ENCODE measurements around the gene NOC2L. TPM values are rescaled to one million over a fixed set of nuclear protein-coding genes. Genes with fewer than 3 reads are reported as not detected.
A peak's percentile ranks its signal among the peaks of the same experiment; 100 is the strongest.

Gene NOC2L
- total and polyA plus RNA-seq, 2 donors from 2014 or later = 42.4 to 65.5 TPM

DNA sequence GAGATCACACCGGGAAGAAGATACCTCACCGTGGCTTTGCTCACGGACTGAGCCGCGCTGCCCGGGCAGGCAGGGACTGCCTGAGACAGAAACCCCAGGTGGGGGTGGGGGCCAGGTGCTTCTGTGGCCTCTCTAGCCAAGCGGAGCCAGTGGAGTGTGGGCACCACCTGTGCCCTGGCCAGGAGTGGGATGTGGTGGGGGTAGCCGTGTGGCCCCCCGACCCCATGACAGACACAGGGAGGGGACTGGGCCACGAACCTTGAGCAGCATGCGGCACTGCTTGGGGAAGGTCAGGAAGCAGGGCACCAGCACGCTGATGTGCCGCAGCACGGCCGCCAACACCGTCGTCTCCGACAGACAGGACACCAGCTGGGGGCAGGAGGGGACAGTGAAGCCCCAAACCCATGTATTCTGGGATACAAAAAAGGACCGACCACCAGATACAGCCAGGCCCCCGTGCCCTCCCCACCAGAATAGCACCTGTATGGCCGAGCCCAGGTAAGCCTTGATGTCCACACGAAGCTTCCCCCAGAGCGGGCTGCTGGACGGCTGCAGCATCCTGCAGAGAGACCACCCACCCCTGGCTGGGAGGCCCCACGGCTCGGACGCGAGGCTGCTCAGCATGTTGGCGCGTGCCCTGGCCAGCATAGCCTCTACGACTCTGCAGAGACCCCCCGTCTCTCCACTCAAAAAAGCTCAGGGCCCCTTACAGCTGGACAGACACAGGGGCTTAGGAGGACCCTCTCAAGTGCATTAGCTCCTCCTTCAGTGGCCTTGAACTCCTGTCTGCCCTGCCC lies 5.3 kb downstream of the NOC2L start:
- H3K9me3 ChIP-seq (ENCODE audit: control insufficient read depth in 2 of 3, insufficient read depth in 1 of 3, low read length in 3 of 3) = peaks cover 0 to 4% (median 0%) of the 10 kb centered on the region in 3 donors
- FAIRE-seq = no peak
- DNase-seq = peak in 1 of 5 donors; percentile 36
- H3K27ac ChIP-seq (ENCODE audit: low read depth in 2 of 2, low read length in 2 of 2) = no peak overlapping the region
- H3K36me3 ChIP-seq (ENCODE audit: control insufficient read depth in 2 of 3, insufficient read depth in 3 of 3, low read length in 3 of 3) = peaks cover 7 to 42% (median 21%) of the 10 kb centered on the region in 3 donors
- TF ChIP-seq, protein P1, sequence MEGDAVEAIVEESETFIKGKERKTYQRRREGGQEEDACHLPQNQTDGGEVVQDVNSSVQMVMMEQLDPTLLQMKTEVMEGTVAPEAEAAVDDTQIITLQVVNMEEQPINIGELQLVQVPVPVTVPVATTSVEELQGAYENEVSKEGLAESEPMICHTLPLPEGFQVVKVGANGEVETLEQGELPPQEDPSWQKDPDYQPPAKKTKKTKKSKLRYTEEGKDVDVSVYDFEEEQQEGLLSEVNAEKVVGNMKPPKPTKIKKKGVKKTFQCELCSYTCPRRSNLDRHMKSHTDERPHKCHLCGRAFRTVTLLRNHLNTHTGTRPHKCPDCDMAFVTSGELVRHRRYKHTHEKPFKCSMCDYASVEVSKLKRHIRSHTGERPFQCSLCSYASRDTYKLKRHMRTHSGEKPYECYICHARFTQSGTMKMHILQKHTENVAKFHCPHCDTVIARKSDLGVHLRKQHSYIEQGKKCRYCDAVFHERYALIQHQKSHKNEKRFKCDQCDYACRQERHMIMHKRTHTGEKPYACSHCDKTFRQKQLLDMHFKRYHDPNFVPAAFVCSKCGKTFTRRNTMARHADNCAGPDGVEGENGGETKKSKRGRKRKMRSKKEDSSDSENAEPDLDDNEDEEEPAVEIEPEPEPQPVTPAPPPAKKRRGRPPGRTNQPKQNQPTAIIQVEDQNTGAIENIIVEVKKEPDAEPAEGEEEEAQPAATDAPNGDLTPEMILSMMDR (IDR thresholded peaks at IDR 0.05; ENCODE audit: borderline replicate concordance, extremely low read depth, insufficient read depth) = no peak
- peaks cover 0 to 8% (median 3%) of the 10 kb centered on the region in 3 donors for H3K4me1 ChIP-seq (ENCODE audit: control insufficient read depth in 2 of 3, insufficient read depth in 2 of 3, low read depth in 1 of 3, low read length in 3 of 3)
- H3K9ac ChIP-seq (ENCODE audit: low read length in 3 of 3) = no peak overlapping the region
- intact Hi-C loops (cut with DNase I) = no loop called here
- H3K27me3 ChIP-seq (ENCODE audit: control insufficient read depth, insufficient read depth, low read length) = no peaks in the 10 kb centered on the region
- no peak overlapping the region for H3K4me3 ChIP-seq (ENCODE audit: low read length in 3 of 3)

DNA sequence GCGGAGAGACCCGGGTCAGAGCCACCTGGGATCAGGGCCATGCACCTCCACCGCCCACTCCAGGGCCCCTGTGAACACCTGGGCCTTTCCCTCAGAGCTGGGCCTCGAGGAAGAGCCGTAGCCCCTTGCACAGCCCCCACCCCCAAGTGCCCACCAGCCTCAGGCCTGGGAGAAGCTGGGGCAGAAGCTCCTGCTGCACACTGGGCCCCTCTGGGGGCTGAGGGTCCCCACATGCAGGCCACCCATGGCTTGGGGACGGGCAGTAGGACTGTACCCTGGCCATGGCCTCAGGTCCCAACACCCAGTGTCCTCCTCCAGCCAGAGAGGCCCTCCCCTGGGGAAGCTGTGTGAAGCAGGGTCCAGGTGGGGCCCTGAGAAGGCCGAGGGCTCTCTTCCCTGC lies 6.5 kb downstream of the NOC2L start:
- no peak overlapping the region for H3K9ac ChIP-seq (ENCODE audit: low read length in 3 of 3)
- FAIRE-seq (no peak), DNase-seq (no peak)
- TF ChIP-seq, protein P1 (IDR thresholded peaks at IDR 0.05; ENCODE audit: borderline replicate concordance, extremely low read depth, insufficient read depth) = no peak
- H3K36me3 ChIP-seq (ENCODE audit: control insufficient read depth in 2 of 3, insufficient read depth in 3 of 3, low read length in 3 of 3) = peaks cover 7 to 47% (median 27%) of the 10 kb centered on the region in 3 donors
- H3K27me3 ChIP-seq (ENCODE audit: control insufficient read depth, insufficient read depth, low read length) = no peaks in the 10 kb centered on the region
- H3K4me1 ChIP-seq (ENCODE audit: control insufficient read depth in 2 of 3, insufficient read depth in 2 of 3, low read depth in 1 of 3, low read length in 3 of 3) = peaks cover 0 to 2% (median 0%) of the 10 kb centered on the region in 3 donors
- H3K9me3 ChIP-seq (ENCODE audit: control insufficient read depth in 2 of 3, insufficient read depth in 1 of 3, low read length in 3 of 3) = peaks cover 0 to 4% (median 0%) of the 10 kb centered on the region in 3 donors
- no peak overlapping the region for H3K4me3 ChIP-seq (ENCODE audit: low read length in 3 of 3)
- intact Hi-C loops (cut with DNase I) = no loop called here
- H3K27ac ChIP-seq (ENCODE audit: low read depth in 2 of 2, low read length in 2 of 2) = no peak overlapping the region

DNA sequence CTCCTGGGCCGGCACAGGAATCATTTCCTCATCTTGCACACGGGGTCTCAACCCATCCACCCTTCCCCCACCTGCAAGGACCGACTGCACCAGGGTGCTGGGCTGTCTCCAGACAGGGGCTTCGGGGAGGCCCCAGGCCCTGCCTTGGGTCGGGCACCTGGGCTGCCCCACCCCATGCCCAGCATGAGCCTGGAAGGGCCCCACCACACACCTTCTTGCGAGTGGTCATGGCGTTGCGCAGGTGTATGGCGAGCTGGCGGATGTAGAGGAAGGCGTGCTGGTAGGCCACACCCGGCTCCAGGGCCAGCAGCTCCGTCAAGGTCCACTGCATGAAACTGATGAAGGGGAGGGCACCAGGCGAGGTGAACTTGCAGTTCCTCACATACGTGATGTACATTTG lies 6.9 kb downstream of the NOC2L start:
- Histone ChIP-seq H3K27me3 (ENCODE audit: control insufficient read depth, insufficient read depth, low read length) (no peaks in the 10 kb centered on the region), H3K36me3 (ENCODE audit: control insufficient read depth in 2 of 3, insufficient read depth in 3 of 3, low read length in 3 of 3) (peaks cover 7 to 47% (median 28%) of the 10 kb centered on the region in 3 donors), H3K9ac (ENCODE audit: low read length in 3 of 3) (no peak overlapping the region), H3K4me1 (ENCODE audit: control insufficient read depth in 2 of 3, insufficient read depth in 2 of 3, low read depth in 1 of 3, low read length in 3 of 3) (no peaks in the 10 kb centered on the region), H3K4me3 (ENCODE audit: low read length in 3 of 3) (no peak overlapping the region), H3K9me3 (ENCODE audit: control insufficient read depth in 2 of 3, insufficient read depth in 1 of 3, low read length in 3 of 3) (peaks cover 0 to 4% (median 0%) of the 10 kb centered on the region in 3 donors), H3K27ac (ENCODE audit: low read depth in 2 of 2, low read length in 2 of 2) (no peak overlapping the region)
- TF ChIP-seq, protein P1 (IDR thresholded peaks at IDR 0.05; ENCODE audit: borderline replicate concordance, extremely low read depth, insufficient read depth) = no peak
- FAIRE-seq (no peak), DNase-seq (no peak)
- intact Hi-C loops (cut with DNase I) = no loop called here
